GM04503 (cell line): Measurements from ENCODE around the gene KCNE4.

ENCODE experiments used
- DNase-seq: peaks from one replicate; pipeline ENCODE4 v3.0.0-alpha.2; 2012; ENCODE audit warnings: low read depth

Gene KCNE4

GRCh38 chr2:223087466-223087865, 35.5 kb downstream of the KCNE4 start:
- no peak for DNase-seq

GRCh38 chr2:223088866-223089265, 36.9 kb downstream of the KCNE4 start:
- DNase-seq: no peak

GRCh38 chr2:223090039-223090438, 38.0 kb downstream of the KCNE4 start:
- no peak for DNase-seq

GRCh38 chr2:223090540-223091235, 38.7 kb downstream of the KCNE4 start:
- no peak for DNase-seq

- no peak for DNase-seq
These were observed 40.7 kb downstream of the KCNE4 start for GRCh38 chr2:223092667-223093066.

- peak; percentile 93 for DNase-seq
These were observed 41.6 kb downstream of the KCNE4 start for GRCh38 chr2:223093436-223094241.

GRCh38 chr2:223095207-223095606, 43.2 kb downstream of the KCNE4 start:
- no peak for DNase-seq

- no peak for DNase-seq
These were observed 44.4 kb downstream of the KCNE4 start for GRCh38 chr2:223096235-223096970.

- DNase-seq: no peak
These were observed 45.9 kb downstream of the KCNE4 start for GRCh38 chr2:223097888-223098383.

GRCh38 chr2:223099561-223099960, 47.6 kb downstream of the KCNE4 start:
- no peak for DNase-seq

- peak; percentile 94 for DNase-seq
These were observed 48.1 kb downstream of the KCNE4 start for GRCh38 chr2:223100061-223100511.

GRCh38 chr2:223101340-223102039, 49.5 kb downstream of the KCNE4 start:
- DNase-seq: no peak

- DNase-seq: no peak
These were observed 50.0 kb downstream of the KCNE4 start for GRCh38 chr2:223102040-223102400.

- DNase-seq: no peak
These were observed 50.5 kb downstream of the KCNE4 start for GRCh38 chr2:223102450-223102849.

GRCh38 chr2:223104336-223105132, 52.5 kb downstream of the KCNE4 start:
- no peak for DNase-seq
